Esophagus muscularis mucosa (tissue), 4 donors: Measurements from ENCODE around the gene ASPM. TPM values are rescaled to one million over a fixed set of nuclear protein-coding genes. Genes with fewer than 3 reads are reported as not detected.

ENCODE experiments used
- DNase-seq: peaks from one replicate; pipeline ENCODE4 v3.0.0-alpha.2; 2017; ENCODE audit errors: extremely low spot score
- H3K27ac ChIP-seq, 4 donors: fragments of 200-600 bp; sonication (generic); replicated peaks in 1 of 4; 1 replicate in 3 of 4; 2 replicates in 1 of 4; pipeline ENCODE4 v1.5.1; 2016 to 2019; ENCODE audit warnings: mild to moderate bottlenecking in 1 of 4
- H3K27me3 ChIP-seq, 4 donors: fragments of 200-600 bp; sonication (generic); one replicate each; pipeline versions ENCODE4 v1.5.1 to v1.6.0; 2016 to 2019
- H3K36me3 ChIP-seq, 4 donors: fragments of 200-600 bp; sonication (generic); one replicate each; pipeline ENCODE4 v1.5.1; 2016 to 2019
- H3K4me1 ChIP-seq, 4 donors: fragments of 200-600 bp; sonication (generic); one replicate each; pipeline ENCODE4 v1.5.1; 2016 to 2019
- H3K4me3 ChIP-seq, 4 donors: fragments of 200-600 bp; sonication (generic); 1 replicate in 2 of 4; 2 replicates in 2 of 4; pipeline ENCODE4 v1.5.1; 2016 to 2019; ENCODE audit warnings: mild to moderate bottlenecking in 4 of 4, moderate library complexity in 1 of 4
- H3K9me3 ChIP-seq, 4 donors: fragments of 200-600 bp; sonication (generic); 1 replicate in 3 of 4; 2 replicates in 1 of 4; pipeline ENCODE4 v1.5.1; 2016 to 2019
- EP300 ChIP-seq: sonication (generic); formaldehyde crosslinking; IDR thresholded peaks from one replicate; pipeline ENCODE4 v1.6.1; 2017; ENCODE audit warnings: antibody characterized with exemption
- POLR2A ChIP-seq: fragments of 450-650 bp; IDR thresholded peaks from one replicate; pipeline ENCODE4 v1.6.1; 2017; ENCODE audit warnings: antibody characterized with exemption, moderate library complexity, mild to moderate bottlenecking, low read depth
- POLR2AphosphoS5 ChIP-seq, 2 donors: sonication (generic); formaldehyde crosslinking; IDR thresholded peaks; one replicate each; pipeline ENCODE4 v1.6.1; 2017; ENCODE audit warnings: antibody characterized with exemption in 2 of 2
- WGBS: methylation state at CpG from one replicate; pipeline ENCODE4 v1.1.5; 2018; 5-methylcytosine and 5-hydroxymethylcytosine counted together
- intact Hi-C: fragments of 100-400 bp; cut with DNase I; formaldehyde crosslinking; loops from one replicate; pipeline ENCODE4 v1.15.1; 2023
- total RNA-seq, 4 donors: library from RNA; depleted of rRNA; stranded (reverse); fragments of >200 nt; gene quantifications; one replicate each; pipeline versions ENCODE4 v1.1.0 to v1.2.1, GENCODE V29; 2016
- TF ChIP-seq, protein P1 (sequence below), 3 experiments: fragments of 200-600 bp in 2 of 3; fragments of 450-650 bp in 1 of 3; sonication (generic) in 2 of 3; IDR thresholded peaks; one replicate each; pipeline ENCODE4 v1.5.1; 2017 to 2019; ENCODE audit warnings: antibody characterized with exemption in 3 of 3, mild to moderate bottlenecking in 2 of 3, moderate library complexity in 1 of 3

Gene ASPM
- total RNA-seq, 4 donors from 2014 or later, result 0.13 to 0.75 (median 0.17) TPM; not detected in 1

DNA sequence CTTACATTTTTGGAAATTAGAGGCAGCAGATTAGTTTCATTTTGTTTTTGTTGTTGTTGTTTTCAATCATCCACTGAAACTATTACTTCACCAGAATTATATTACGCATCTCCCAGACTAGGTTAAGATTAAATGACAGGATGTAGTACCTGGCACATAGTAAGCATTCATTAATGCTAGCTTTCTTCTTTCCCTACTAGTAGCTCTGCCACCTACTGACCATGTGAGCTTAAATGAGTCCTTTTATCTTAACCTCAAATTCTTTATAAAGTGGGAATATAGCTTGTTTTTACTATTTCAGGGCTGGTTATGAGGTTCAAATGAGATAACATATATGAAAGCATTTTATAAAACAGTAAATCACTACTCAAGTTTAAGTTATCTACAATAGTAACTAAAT, 10.2 kb upstream of the ASPM start:
- Histone ChIP-seq H3K27ac (no peak overlapping the region), H3K4me1 (no peaks in the 10 kb centered on the region), H3K9me3 (no peaks in the 10 kb centered on the region), H3K36me3 (peaks cover 10 to 36% (median 18%) of the 10 kb centered on the region in 4 donors), H3K27me3 (no peaks in the 10 kb centered on the region), H3K4me3 (no peak overlapping the region)
- DNase-seq, result no peak
- TF ChIP-seq EP300 (no peak), POLR2A (no peak), POLR2AphosphoS5 (IDR thresholded peaks at IDR 0.05) (no peak)
- TF ChIP-seq, protein P1, sequence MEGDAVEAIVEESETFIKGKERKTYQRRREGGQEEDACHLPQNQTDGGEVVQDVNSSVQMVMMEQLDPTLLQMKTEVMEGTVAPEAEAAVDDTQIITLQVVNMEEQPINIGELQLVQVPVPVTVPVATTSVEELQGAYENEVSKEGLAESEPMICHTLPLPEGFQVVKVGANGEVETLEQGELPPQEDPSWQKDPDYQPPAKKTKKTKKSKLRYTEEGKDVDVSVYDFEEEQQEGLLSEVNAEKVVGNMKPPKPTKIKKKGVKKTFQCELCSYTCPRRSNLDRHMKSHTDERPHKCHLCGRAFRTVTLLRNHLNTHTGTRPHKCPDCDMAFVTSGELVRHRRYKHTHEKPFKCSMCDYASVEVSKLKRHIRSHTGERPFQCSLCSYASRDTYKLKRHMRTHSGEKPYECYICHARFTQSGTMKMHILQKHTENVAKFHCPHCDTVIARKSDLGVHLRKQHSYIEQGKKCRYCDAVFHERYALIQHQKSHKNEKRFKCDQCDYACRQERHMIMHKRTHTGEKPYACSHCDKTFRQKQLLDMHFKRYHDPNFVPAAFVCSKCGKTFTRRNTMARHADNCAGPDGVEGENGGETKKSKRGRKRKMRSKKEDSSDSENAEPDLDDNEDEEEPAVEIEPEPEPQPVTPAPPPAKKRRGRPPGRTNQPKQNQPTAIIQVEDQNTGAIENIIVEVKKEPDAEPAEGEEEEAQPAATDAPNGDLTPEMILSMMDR (IDR thresholded peaks at IDR 0.05), result no peak
- intact Hi-C loops, result no loop called here
- 97% methylated on average over 1 of the region's 1 CpG for WGBS

DNA sequence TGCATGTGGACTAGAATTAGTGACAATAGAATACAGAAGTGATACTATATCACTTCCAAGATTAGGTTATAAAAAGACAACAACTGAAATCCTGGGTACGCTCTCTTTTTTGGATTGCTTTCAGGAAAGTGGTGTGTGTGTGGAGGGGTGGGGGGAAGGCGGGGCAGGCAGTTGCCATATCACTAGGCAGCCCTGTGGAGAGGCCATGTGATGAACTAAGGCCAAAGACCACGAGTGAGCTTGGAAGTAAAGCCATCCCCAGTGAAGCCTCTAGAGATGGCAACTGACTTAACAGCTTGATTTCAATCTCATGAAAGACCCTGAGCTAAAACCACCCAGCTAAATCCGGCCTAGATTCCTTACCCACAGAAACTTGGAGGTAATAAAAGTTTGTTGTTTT, 6.2 kb upstream of the ASPM start:
- WGBS, result 78% methylated on average over 4 of the region's 4 CpGs
- H3K36me3 ChIP-seq, result no peaks in the 10 kb centered on the region
- no peaks in the 10 kb centered on the region for H3K27me3 ChIP-seq
- no peaks in the 10 kb centered on the region for H3K4me1 ChIP-seq
- intact Hi-C loops, result no loop called here
- H3K9me3 ChIP-seq, result no peaks in the 10 kb centered on the region
- TF ChIP-seq POLR2A (no peak), EP300 (no peak), POLR2AphosphoS5 (IDR thresholded peaks at IDR 0.05) (no peak)
- TF ChIP-seq, protein P1 (IDR thresholded peaks at IDR 0.05), result no peak
- H3K4me3 ChIP-seq, result no peak overlapping the region
- no peak for DNase-seq
- no peak overlapping the region for H3K27ac ChIP-seq

DNA sequence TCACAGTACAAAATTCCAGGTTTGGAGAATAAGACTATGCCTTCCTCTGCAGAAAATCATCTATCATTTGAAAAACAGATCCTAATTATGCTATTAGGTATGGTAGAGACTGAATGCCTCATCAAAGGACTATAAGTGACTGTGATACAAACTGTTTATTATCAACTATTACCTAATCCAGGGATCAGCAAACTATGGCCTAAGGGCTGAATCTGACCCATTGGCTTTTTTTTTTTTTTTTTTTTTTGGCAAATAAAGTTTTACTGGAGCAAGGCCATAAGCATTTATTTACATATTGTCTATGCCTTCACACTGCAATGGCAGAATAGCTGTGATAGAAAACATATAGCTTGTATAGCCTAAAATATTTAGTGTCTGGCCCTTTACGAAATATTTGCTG, 4.7 kb upstream of the ASPM start:
- peaks cover 0 to 8% (median 7%) of the 10 kb centered on the region in 4 donors for H3K4me1 ChIP-seq
- intact Hi-C loops, result no loop called here
- 100% methylated on average over 1 of the region's 1 CpG for WGBS
- no peaks in the 10 kb centered on the region for H3K36me3 ChIP-seq
- no peaks in the 10 kb centered on the region for H3K9me3 ChIP-seq
- H3K4me3 ChIP-seq, result no peak overlapping the region
- H3K27me3 ChIP-seq, result peaks cover 0 to under 1% (median 0%) of the 10 kb centered on the region in 4 donors
- DNase-seq, result no peak
- TF ChIP-seq, protein P1 (IDR thresholded peaks at IDR 0.05), result no peak
- TF ChIP-seq EP300, result no peak
- TF ChIP-seq POLR2AphosphoS5 (IDR thresholded peaks at IDR 0.05), result no peak
- no peak for TF ChIP-seq POLR2A
- no peak overlapping the region for H3K27ac ChIP-seq

DNA sequence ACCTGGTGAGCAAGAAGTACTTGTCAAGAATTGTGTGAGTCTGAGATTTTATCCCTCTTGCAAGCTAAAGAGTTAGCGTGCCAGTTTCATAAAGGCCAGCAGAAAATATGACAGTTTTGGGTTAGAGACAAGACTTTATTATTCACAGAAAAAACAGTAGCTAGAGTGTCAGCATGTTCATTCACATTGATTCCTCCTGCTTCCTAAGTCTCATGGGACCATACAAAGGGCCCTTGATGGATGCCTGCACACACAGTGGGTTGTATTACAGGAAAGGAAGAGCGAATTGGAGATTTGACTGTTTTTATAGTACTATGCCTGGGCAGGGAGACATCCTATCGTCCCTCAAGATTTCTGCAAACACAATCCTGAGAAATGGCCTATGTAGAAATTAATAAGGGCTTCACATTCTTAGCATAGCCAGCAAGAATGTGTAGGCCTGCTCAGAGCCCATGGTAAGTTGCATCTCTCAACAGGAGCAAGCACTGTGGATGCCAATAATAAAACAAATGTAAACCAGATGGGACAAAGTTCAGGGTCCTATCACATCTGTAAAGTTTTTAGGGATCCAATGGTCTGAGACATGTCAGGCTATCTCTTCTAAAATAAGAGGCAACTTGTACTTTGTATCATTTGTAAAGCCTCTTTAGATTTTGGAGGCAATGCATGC, 4.0 kb upstream of the ASPM start:
- no peak for DNase-seq
- Histone ChIP-seq H3K27me3 (peaks cover 0 to 7% (median 0%) of the 10 kb centered on the region in 4 donors), H3K4me3 (no peak overlapping the region), H3K27ac (no peak overlapping the region), H3K9me3 (no peaks in the 10 kb centered on the region), H3K36me3 (no peaks in the 10 kb centered on the region), H3K4me1 (peaks cover 4 to 15% (median 14%) of the 10 kb centered on the region in 4 donors)
- 80% methylated on average over 3 of the region's 3 CpGs for WGBS
- TF ChIP-seq POLR2A (no peak), POLR2AphosphoS5 (IDR thresholded peaks at IDR 0.05) (no peak), EP300 (no peak)
- TF ChIP-seq, protein P1 (IDR thresholded peaks at IDR 0.05), result no peak
- intact Hi-C loops, result no loop called here

DNA sequence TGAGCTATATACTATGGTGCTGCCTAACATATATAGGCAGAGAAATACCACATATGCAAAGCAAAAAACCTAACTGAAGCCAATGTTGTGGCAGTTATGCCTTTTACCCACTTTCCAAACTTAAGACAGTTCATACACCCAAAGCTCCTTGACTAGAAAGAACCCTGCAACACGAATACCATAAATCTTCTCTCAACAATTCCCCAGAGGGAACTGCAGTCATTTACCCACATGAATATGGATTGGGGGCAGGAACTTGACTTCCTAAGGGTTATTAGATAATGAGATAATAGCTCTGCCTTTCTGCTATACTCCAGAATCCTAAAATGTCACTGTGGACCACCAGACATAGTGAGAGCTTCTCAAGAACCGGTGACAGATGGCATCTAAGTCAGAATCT, 2.9 kb upstream of the ASPM start:
- peaks cover 4 to 17% (median 15%) of the 10 kb centered on the region in 4 donors for H3K4me1 ChIP-seq
- no peak for DNase-seq
- TF ChIP-seq POLR2A (no peak), POLR2AphosphoS5 (IDR thresholded peaks at IDR 0.05) (no peak), EP300 (no peak)
- TF ChIP-seq, protein P1 (IDR thresholded peaks at IDR 0.05), result no peak
- H3K36me3 ChIP-seq, result no peaks in the 10 kb centered on the region
- no peak overlapping the region for H3K4me3 ChIP-seq
- intact Hi-C loops, result no loop called here
- H3K9me3 ChIP-seq, result no peaks in the 10 kb centered on the region
- H3K27ac ChIP-seq, result no peak overlapping the region
- H3K27me3 ChIP-seq, result peaks cover 0 to 17% (median 0%) of the 10 kb centered on the region in 4 donors
- WGBS, result 75% methylated on average over 2 of the region's 2 CpGs
